Thyroid gland (tissue), 4 donors: ENCODE measurements around the gene GPS1. TPM values are rescaled to one million over a fixed set of nuclear protein-coding genes. Genes with fewer than 3 reads are reported as not detected.

Experiments
- DNase-seq, 2 donors: peaks; one replicate each; pipeline ENCODE4 v3.0.0-alpha.2; 2019
- H3K27ac ChIP-seq, 3 donors: fragments of 200-600 bp; sonication (generic); 1 replicate in 2 of 3; 2 replicates in 1 of 3; pipeline ENCODE4 v1.5.1; 2016 to 2019; ENCODE audit warnings: mild to moderate bottlenecking in 1 of 3, moderate library complexity in 1 of 3
- H3K27me3 ChIP-seq: fragments of 200-600 bp; sonication (generic); one replicate; pipeline ENCODE4 v1.5.1; 2019
- H3K36me3 ChIP-seq, 2 donors: fragments of 200-600 bp; sonication (generic); one replicate each; pipeline ENCODE4 v1.5.1; 2016 to 2019
- H3K4me1 ChIP-seq, 2 donors: fragments of 200-600 bp; sonication (generic); one replicate each; pipeline ENCODE4 v1.5.1; 2017 to 2019
- H3K4me3 ChIP-seq, 3 donors: fragments of 200-600 bp; sonication (generic); replicated peaks in 1 of 3; 1 replicate in 2 of 3; 2 replicates in 1 of 3; pipeline ENCODE4 v1.5.1; 2016; ENCODE audit warnings: mild to moderate bottlenecking in 1 of 3
- H3K9me3 ChIP-seq: fragments of 200-600 bp; sonication (generic); one replicate; pipeline ENCODE4 v1.5.1; 2017
- CTCF ChIP-seq, 6 experiments: fragments of 200-600 bp in 3 of 6; fragments of 450-650 bp in 3 of 6; sonication (generic) in 3 of 6; IDR thresholded peaks; one replicate each; pipeline ENCODE4 v1.5.1; 2016 to 2019; ENCODE audit warnings: antibody characterized with exemption in 6 of 6, mild to moderate bottlenecking in 2 of 6, inconsistent platforms in 1 of 6, moderate library complexity in 1 of 6
- POLR2A ChIP-seq, 2 donors: fragments of 450-650 bp; IDR thresholded peaks; one replicate each; pipeline ENCODE4 v1.6.1; 2017; ENCODE audit warnings: antibody characterized with exemption in 2 of 2, mild to moderate bottlenecking in 2 of 2, moderate library complexity in 1 of 2
- WGBS, 2 donors: methylation state at CpG; one replicate each; pipeline ENCODE4 v1.1.5; 2017; 5-methylcytosine and 5-hydroxymethylcytosine counted together
- intact Hi-C: fragments of 100-400 bp; cut with DNase I; formaldehyde crosslinking; loops from one replicate; pipeline ENCODE4 v1.15.1; 2023
- total RNA-seq, 4 donors: library from RNA; depleted of rRNA; stranded (reverse); fragments of >200 nt; gene quantifications; one replicate each; pipeline ENCODE4 v1.2.3, GENCODE V29; 2016

The GPS1 gene
- total RNA-seq, 4 donors from 2014 or later = 80.1 to 164 (median 102) TPM

GRCh38 chr17:82020572-82021106, 31.1 kb upstream of the GPS1 start:
- H3K4me3 ChIP-seq = no peak overlapping the region
- intact Hi-C loops = loop anchor here (2.0 kb wide), 1 partner anchor 62 kb away; no protein-coding TSS in a partner anchor
- no peaks in the 10 kb centered on the region for H3K36me3 ChIP-seq
- no peak for TF ChIP-seq POLR2A (IDR thresholded peaks at IDR 0.05)
- no peak for TF ChIP-seq CTCF (IDR thresholded peaks at IDR 0.05)
- H3K27me3 ChIP-seq = no peaks in the 10 kb centered on the region
- peaks cover 23 to 24% of the 10 kb centered on the region in 2 donors for H3K4me1 ChIP-seq
- DNase-seq = no peak
- H3K9me3 ChIP-seq = no peaks in the 10 kb centered on the region
- H3K27ac ChIP-seq = no peak overlapping the region
- 77 to 79% methylated on average over 13 to 14 of the region's 14 CpGs for WGBS, 2 donors

- Histone ChIP-seq H3K4me1 (peaks cover 23 to 24% of the 10 kb centered on the region in 2 donors), H3K27ac (no peak overlapping the region), H3K4me3 (peak overlapping the region in 1 of 3 donors; percentile 95), H3K9me3 (no peaks in the 10 kb centered on the region), H3K27me3 (no peaks in the 10 kb centered on the region), H3K36me3 (no peaks in the 10 kb centered on the region)
- WGBS, 2 donors = 39 to 50% methylated on average over 22 to 24 of the region's 25 CpGs
- peak; percentile 82 to 83 for DNase-seq
- TF ChIP-seq POLR2A (IDR thresholded peaks at IDR 0.05) = no peak
- TF ChIP-seq CTCF (IDR thresholded peaks at IDR 0.05) = peak; percentile 19 to 89 (median 74)
- intact Hi-C loops = loop anchor here (2.0 kb wide), 1 partner anchor 63 kb away; no protein-coding TSS in a partner anchor
Measured at GRCh38 chr17:82021107-82021899, 30.4 kb upstream of the GPS1 start.

- peaks cover 23 to 24% of the 10 kb centered on the region in 2 donors for H3K4me1 ChIP-seq
- no peak overlapping the region for H3K27ac ChIP-seq
- TF ChIP-seq POLR2A (IDR thresholded peaks at IDR 0.05) (no peak), CTCF (IDR thresholded peaks at IDR 0.05) (no peak)
- H3K27me3 ChIP-seq = no peaks in the 10 kb centered on the region
- 12 to 19% methylated on average over 5 to 9 of the region's 10 CpGs for WGBS, 2 donors
- H3K9me3 ChIP-seq = no peaks in the 10 kb centered on the region
- intact Hi-C loops = loop anchor here (2.0 kb wide), 1 partner anchor 63 kb away; no protein-coding TSS in a partner anchor
- H3K36me3 ChIP-seq = no peaks in the 10 kb centered on the region
- peak overlapping the region in 2 of 3 donors; percentile 76 to 95 for H3K4me3 ChIP-seq
- DNase-seq = no peak
Measured at GRCh38 chr17:82021900-82022309, 29.8 kb upstream of the GPS1 start.

- peak within 1 kb of the TSS in 1 of 3 donors; percentile 65 for H3K27ac ChIP-seq
- TF ChIP-seq POLR2A (IDR thresholded peaks at IDR 0.05) (peak in 1 of 2 donors; percentile 32), CTCF (IDR thresholded peaks at IDR 0.05) (no peak)
- WGBS, 2 donors = 0 to 2% methylated on average over 3 to 16 of the region's 64 CpGs
- H3K4me3 ChIP-seq = peak within 1 kb of the TSS; percentile 76 to 95 (median 85)
- peaks cover 23 to 24% of the 10 kb centered on the region in 2 donors for H3K4me1 ChIP-seq
- H3K9me3 ChIP-seq = no peaks in the 10 kb centered on the region
- H3K36me3 ChIP-seq = no peaks in the 10 kb centered on the region
- no peak for DNase-seq
- intact Hi-C loops = no loop called here
- no peaks in the 10 kb centered on the region for H3K27me3 ChIP-seq
Measured at GRCh38 chr17:82022310-82022980, 29.3 kb upstream of the GPS1 start, which contains the start of gene CENPX. CENPX (minus strand) TSS chr17:82022878; CDS start chr17:82022861, 17 bp downstream.
